LHCN-M2 (cell line): ENCODE results near the gene AUNIP. TPM values are rescaled to one million over a fixed set of nuclear protein-coding genes. Genes with fewer than 3 reads are reported as not detected.

ENCODE experiments used
- DNase-seq: peaks from one replicate; pipeline ENCODE4 v3.0.0-alpha.2; 2012; ENCODE audit warnings: low read depth
- total RNA-seq: library from RNA; depleted of rRNA; stranded (reverse); fragments of >200 nt; gene quantifications from 2 replicates; pipeline ENCODE4 v1.2.3, GENCODE V29; 2014

The AUNIP gene
- total RNA-seq, 1 experiment from 2014 or later = 9.5 TPM

DNA sequence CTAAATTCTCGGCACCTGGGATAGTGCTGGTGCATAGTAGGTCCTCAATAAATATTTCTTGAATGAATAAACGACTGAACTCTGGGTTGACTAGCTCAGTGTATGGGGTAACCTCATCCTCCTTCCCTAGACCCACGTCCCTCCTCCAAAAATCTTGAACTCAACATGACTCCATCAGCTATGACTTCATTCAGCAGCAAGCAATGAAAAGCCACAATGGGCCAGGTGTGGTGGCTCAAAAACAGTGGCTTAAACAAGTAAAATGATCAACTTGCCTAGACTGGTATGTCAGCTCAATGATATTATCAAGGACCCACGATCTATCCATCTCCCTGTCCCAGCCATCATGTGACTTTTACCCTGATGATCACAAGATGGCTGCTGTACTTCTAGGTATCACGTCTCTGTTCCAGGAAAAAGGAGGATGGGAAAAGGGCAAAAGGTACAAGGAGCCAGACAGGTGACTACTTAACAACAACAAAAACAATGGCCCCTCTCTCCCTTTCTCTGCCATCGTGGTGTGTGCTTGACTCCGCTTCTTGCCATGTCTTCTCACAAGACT lies 29.2 kb upstream of the AUNIP start:
- DNase-seq = no peak

DNA sequence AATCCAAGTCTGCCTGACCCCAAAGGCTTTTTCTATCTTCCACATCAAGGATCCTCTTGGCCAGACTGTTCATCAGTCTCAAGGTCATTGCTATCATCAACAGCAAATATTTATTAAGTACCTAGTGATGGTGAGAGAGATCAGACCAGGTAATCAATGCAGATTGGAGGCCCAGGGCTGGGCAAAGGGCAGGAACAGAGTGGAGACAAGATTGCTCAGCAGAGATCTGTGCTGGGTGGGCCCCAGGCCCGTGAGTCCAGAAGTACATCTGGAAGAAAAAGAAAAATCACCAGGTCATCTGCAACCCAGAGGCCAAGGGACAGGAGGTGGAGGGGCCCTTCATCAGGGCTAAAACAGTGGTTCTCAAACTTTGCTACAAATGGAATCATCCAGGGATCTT lies 26.3 kb upstream of the AUNIP start:
- DNase-seq = no peak

DNA sequence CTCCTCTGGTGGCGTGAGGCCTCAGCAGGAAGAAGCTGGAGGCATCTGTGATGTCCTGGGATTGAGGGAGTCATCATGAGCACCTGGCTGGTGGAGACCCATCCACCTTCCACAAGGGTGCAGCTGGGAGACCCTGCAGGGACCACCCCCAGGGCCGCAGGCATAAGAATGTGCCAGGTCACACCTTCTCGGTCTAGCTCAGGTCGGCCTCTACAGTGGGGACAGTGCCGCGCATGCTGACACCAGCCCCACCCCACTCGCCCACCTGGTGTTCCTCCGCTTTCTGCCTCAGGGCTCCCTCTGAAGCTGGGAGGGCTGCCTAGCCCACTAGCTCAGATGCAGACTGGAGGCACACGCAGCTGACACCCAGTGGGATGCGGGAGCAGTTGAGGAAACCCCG lies 22.0 kb upstream of the AUNIP start:
- no peak for DNase-seq

DNA sequence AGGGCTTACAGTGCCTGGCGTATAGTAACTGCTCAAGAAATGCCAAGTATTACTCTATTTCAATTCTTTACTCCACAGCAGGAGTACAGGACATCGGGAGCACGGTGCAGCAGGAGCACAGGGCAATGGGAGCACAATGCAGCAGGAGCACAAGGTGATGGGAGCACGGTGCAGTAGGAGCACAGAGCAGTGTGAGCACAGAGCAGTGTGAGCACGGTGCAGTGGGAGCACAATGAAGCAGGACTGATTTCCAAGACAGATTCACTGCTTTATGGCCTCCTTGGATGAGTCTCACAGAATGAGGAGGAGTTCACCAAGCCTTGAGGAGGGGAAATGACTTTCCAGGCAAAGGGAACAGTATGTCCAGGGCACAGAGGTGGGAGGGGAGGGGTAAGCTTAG lies 21.3 kb upstream of the AUNIP start:
- DNase-seq = no peak

DNA sequence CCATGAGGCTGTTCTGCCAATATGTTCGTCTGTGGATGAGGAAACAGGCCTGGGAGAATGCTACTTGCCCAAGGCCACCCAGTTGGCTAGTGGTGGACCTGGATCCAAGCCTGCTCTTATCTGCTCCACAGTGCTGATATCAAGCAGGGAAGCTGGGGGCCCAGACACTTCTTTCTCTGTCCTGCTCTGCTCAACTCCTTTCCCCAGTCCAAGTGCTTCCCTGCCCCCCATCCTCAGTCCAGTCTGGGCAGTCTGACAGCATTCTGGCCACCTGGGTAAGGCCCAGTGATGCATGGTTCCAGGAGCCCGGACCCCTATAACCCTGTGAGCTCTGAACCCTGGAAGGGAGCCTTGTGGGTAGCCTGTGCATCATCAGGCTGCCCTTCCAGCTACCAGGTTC lies 20.4 kb upstream of the AUNIP start:
- DNase-seq = no peak

DNA sequence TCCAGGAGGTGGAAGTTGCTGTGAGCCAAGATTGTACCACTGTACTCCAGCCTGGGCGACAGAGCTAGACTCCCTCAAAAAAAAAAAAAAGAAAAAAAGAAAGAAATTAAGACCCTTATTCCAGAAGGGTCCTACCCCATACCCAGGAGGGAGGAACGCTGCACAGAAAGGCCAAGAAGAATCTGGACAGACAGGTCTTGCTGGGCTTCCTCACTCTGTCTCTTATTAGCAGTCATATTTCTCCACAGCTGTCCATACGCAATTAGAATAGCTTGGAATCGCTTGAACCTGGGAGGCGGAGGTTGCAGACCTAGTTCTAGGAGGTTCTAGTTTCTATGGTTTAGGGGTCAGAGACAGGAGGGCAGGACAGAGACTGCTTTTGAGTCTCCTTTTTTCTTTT lies 19.4 kb upstream of the AUNIP start:
- DNase-seq = no peak

DNA sequence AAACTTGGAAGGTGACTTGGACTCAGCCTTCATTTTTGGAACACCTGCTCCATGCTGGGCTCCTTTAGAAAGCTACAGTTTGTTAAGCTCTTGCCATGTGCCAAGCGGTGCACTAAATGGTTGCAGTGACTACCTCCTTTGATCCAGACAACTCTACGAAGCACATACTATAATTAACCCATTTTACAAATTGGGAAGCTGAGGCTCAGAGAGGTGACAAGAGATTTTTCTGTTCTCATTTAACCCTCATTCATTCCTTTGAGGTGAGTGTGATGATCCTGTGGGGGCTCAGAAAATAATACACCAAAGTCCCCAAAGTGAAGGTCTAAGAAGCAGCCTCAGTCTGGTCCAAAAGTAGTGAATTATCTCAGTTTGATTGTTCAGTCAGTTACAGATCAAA lies 17.9 kb upstream of the AUNIP start:
- no peak for DNase-seq

DNA sequence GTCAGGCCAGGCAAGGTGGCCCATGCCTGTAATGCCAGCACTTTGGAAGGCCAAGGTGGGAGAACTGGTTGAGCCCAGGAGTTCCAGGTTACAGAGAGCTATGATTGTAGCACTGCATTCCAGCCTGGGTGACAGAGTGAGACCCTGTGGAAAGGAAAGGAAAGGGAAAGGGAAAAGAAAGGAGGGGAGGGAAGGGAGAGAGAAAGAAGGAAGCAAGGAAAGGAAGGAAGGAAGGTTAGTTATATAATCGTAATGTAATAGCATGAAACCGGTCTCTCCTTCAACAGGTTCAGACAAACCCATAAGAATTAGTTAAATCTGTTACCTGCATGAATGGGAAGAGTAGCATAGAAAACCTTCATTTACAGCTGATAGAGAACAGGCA lies 17.4 kb upstream of the AUNIP start:
- no peak for DNase-seq

DNA sequence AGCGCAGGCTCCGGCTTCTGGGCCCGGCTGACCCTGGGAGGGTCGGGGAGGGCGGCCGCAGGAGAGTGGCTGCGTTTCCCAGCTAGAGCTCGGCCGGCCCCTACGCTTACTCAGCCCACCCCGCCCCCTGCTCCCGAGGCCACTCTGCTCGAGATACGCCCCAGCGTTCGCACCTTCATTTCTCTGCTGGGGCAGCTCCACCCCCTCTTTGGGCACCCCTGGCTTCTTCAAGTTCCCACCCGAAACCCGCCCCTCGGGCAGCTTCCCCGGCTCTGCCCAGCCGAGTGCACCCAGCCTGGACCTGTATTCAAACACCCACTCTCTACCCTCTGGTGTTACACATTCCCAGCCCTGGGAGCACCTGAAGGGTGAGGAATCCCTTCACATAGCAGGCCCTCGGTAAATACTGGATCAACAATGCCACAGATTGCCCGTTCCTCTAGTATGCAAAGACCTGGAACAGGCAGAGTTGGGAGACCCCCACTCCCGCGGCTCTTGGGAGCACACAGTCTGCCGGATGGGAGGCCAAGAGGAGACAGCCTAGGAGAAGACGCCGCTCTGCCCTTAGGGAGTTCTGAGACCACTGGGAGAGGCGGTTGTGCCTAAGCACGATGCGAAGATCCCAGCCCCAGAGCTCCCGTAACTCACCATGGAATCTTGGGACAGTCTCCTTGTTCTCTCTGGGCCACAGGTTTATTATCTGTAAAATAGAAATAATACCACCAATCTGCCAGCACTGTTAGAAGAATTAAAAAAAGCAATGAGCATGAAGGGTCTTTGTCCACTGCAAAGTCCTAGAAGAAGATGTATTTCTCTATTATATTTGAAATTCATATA lies 16.8 kb upstream of the AUNIP start:
- DNase-seq = no peak

DNA sequence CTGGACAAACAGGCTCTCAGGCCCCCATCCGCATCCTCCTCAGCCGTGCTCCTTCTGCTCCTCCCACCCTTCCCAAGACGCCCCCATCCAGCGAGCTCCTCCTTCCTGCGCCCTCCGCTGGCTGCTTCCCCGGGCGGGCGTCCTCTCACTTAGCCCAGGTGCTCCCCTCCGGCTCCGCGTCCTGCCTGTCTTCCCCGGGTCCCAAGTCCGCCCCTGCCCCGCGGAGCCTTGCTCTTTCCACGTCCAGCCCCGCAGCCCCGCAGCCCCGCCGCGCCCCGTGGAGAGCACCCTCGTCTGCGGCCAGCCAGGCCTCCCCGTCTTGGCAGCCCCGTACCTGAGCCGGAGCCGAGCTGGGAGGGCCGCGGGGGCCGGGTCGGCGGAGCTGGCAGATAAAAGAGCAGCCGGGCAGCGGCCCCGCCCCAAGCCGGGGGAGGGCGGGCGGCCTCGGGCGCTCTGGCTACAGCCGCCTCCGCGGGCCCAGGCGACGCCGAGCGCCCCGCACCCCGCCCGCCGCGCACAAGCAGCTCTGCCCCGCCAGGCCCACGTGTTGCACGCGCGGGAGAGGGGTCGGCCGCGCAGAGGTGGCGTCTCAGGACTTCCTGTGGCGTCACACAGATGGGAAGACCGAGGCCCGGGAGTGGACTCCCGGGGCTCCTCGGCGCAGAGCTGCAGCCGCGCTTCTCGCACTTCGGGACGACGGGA lies 16.0 kb upstream of the AUNIP start, which contains the start of gene PAQR7:
PAQR7 (minus strand) TSS at position 555 of the 702 bp plus-strand sequence. CDS start 11,869 bp downstream, outside the sequence.
- DNase-seq = peak; percentile 64

DNA sequence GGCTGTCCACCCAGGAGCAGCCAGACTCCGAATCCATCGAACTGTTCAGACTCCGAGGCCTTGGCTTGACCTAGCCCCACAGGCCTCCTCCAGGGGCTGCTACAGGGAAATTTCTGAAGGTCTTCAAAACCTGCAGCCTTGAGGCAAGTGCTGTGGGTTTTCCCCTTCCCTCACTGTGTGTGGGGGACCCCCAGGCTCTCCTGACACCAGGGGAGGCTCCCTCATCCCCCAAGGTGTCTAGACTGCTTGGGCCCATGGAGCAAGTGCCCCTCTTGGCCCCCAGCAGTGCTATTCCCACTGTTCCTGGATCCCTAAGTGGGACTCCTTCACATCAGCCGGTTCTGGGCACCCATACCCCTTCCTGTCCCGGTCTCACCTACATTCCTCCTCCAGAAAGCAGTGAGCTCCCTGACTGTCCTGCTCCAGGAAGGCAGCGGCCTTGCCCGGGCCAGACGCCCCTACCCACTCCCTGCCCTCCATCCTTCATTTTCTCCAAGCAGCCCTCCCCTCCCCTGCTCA lies 15.4 kb upstream of the AUNIP start:
- no peak for DNase-seq

DNA sequence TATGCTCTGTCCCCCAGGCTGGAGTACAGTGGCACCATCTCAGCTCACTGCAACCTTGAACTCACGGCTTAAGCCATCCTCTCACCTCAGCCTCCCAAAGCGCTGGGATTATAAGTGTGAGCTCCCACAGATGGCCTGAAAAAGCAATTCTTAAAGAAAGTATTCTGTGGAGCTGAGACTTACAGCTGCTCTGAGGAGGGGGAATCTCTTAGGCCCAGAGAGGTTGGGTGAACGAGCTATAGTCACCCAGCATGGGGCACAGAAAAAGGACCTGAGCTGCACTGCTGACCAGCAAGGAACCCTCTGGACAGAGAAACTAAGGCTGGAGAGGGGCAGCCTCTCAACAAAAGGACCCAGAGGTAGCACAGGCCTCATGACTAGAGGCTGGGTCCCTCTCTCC lies 15.0 kb upstream of the AUNIP start:
- DNase-seq = no peak

DNA sequence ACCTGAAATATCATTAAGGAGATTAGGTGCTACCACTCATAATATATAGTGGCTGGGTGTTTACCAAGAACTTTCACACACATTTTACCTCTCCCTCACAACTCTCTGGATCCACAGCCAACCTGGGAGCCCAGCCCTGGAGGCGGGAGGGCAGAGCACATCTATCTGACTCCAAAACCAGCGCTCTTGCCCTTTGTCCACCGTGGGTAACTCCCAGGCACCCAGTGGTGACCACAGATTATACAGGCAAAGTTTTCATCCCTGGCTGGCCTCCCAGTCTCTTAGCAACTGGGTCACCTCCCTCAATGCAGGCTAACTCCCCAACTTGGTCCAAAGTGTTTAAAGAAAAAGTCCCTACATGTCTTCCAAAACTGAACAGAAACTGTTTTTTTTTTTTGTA lies 13.9 kb upstream of the AUNIP start:
- no peak for DNase-seq

DNA sequence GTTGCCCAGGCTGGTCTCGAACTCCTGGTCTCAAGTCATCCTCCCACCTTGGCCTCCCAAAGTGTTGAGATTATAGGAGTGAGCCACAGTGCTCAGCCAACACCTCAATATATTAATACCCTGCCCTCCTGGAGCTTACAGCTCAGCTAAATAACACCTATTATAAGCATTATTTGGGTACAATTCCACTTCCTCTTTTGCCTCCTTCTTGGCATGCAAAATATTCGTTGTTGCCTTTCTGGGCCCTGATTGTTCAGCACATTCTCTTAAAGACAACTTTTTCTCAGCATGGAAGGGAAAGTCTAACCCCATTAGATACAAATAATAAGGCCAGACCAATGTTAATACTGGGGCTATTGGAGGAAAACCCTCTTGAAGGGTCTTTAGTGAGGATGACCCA lies 13.5 kb upstream of the AUNIP start:
- no peak for DNase-seq

DNA sequence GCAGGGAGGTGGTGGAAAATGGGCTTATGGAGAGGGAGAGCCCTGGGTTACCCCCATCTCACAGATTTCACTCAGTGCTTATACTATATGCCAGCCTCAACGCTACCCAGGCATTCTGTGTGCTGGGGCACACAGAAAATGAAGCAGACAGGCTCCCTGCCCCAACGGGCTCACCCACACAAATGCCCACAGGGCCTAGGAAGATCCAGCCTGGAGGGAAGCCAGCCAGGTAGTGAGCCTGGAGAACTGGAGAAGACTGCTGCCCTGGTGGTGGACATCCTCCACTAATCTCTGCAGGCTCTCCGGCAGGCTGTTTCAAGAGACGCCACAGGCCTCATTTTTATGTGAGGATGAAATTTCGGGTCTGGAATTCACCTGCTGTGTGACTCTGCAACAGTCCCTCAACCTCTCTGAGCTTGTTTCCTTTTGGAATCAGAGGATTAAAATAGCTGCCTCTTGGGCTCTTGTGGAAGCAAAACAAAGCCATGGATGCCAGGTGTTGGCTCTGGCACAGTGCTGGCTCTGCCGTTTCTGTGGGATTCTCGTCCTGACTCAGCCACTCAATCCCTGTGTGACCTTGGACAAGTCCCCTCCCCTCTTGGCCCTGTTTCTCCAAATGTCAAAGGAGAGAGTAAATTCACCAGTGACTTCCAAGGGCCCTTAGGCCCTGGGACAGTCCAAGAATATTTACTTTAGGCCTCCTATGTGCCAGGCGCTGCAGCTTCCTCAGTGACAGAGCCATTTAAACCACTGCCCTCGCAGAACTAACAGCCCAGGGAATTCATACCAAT lies 12.6 kb upstream of the AUNIP start:
- peak; percentile 39 for DNase-seq

DNA sequence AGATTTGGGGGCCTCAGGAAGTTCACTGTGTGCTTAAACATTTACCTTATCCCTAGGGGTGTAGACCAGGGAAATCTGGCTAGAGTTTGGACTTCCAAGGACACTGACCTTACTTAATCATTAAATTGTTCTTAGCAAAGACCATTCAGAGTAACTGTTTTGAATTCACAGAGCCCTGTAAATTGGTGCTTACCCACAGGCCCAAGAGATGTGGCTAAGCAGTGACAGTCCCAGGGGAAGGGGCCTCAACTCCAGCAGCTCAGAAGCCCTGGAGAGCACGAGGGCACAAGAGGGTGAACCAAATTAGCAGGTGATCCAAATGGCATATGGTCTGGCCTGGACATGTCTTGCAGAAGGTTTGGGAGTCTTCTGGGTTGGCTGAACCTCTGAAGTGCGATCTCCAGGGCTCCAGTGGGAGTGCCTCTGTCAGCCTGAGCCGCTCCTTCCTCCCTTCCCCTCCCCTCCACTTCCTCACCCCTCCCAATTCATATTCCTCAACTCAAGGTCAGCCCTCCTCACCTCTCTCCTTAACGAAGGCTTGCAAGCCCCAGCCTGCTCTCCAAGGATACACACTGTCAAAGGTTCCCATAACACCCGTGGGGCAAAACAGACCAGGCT lies 11.9 kb upstream of the AUNIP start:
- no peak for DNase-seq

DNA sequence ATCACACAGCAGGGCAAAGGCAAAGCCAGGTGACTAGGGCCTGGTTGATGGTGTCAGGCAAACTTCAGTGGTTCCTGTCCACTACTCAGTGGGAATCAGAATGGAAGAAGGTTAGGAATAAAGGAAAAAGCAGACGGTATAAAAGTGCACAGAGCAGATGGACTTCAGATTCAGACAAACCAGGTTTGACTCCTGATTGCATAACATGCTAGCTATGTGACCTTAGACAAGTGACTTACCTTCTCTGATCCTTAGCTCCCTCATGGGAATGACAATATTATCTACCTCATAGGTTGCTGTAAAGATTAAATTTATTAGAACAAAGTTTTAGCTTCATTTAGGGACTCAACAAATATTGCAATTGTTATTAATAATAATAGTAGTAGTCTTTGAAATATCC lies 11.4 kb upstream of the AUNIP start:
- no peak for DNase-seq

DNA sequence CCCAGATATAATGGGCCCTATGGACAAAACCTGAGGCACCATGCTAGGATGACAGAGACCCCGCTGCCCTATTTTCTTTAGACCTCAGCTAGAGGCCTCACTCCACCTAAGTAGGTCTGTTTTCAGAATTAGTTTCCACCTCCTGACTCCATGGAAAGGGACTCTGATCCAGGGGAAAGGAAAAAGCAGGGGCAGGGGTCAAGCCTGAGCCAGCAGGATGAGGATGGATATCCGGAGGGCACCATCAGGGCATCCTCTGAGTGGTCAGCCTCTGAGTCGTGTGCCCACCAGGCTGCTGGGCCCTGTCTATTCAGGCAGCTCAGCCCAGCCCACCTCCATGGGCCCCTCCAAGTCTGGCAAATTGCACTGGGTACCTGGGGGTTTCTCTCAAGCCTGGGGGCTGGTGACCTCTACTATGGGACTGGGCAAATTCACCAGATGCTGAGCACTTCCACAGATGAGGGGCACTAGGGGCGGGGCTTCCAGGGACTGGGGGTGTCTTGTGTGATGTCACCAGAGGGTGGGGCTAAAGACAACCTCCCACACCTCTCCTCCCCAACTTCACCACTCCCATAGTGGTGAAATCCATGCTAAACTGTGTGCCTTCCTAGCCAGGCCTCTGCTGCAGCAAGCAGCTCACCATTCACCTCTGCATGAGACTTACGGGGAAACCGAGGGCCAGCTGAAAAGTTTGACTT lies 10.8 kb upstream of the AUNIP start:
- DNase-seq = no peak

DNA sequence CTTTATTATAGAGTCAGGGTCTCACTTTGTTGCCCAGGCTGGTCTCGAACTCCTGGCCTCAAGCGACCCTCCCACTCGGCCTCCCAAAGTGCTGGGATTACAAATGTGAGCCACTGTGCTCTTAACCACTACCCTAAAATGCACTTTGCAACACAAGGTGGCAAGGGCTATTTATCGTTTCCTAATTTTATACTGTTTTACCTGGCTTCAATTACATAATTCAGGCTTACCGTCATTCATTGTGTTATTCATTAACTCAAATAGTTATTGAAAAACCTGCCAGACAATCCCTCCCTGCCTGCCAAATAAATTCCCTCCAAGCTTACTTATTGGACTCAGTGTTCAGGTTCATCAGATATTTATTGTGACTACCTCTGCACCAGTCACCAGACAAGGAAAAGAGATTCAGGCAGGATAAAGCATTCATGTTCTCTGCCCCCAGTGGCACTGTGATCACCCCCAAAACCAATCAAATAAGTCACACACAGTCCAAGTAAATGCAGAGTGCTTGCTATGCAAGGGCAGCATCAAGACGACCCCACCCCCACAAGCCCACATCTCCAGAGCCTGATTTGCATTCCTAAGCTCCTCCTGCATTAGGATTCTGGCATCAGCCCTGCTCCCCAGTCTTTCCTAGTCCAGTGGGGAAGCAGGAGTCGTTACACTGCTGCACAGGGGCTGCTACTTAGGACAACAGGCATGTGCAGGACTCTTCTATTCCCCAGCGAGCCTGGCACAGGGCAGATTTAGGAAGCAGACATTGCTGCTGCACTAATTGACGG lies 8.1 kb upstream of the AUNIP start:
- DNase-seq = no peak

DNA sequence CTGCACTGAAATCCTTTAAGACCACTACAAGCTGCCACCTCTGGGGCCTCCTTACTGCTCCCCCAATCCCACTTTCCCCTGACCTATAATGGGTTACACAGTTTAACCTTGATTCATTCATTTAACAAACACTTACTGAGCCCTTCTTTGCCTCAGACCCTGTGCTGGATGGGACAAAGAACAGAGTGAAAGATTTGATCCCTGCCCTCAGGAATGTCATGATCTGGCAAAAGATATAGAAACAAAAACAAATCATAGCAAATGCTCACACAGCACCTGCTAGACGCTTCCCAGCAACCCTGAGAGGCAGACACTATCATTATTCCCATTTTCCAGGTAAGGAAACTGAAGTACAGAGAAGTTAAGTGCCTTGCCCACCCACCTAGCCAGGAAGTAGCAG lies 7.0 kb upstream of the AUNIP start:
- no peak for DNase-seq
